Fibroblast of skin of right quadriceps (primary cell): ENCODE results near the gene APBA1.

Source experiments
- DNase-seq: peaks from one replicate; pipeline ENCODE4 v3.0.0-alpha.2; 2013

The APBA1 gene

DNA sequence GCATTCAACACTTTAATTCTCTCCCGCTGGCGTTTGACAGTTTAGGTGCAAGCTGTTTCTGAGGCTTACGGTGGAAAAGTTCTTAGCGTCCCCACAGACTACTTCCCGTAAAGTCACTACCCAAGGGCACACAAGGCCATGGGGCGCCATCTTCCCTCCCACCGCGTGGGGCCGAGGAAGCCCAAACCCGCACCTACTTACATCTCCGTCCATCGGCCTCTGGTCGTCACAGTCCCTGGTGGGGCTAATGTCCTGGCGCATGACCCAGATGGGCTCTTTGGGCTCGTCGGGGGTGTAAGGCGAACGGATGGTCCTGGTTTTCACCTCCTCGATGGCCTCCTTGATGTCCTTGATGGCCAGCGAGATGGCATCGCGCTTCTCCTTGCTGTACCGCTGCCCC is 156.4 kb downstream of the APBA1 start:
- no peak for DNase-seq

DNA sequence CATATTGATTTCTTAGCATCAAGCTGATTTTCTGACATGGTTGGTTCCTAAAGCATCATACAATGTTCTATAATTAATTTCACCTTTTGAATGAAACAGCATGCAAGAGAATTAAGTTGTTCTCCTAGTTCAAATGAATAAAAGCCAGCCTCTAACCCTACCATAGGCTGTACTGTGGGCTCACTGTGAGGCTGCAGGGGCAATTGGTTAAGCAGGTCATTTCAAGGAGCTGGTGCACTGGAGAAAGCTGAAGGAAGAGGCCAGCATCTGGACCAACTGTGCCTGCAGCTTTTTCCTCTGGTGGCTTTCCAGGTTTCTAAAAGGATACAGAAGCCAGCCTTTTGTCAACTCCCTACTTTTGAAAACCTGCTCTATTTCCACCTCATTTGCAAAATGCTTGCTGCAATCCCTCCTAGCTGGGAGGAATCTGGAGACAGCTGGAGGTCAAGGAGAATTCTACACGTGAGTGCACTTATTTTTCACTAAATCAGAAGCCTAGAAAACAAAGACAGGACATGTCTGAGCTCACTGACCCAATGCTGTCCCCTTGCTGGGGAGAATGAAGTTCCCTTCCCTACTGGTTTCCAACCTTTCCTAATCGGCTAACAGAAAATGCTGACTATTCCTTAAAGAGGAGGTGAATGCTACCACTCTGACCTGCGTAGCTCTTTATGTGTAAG is 158.9 kb downstream of the APBA1 start:
- no peak for DNase-seq

DNA sequence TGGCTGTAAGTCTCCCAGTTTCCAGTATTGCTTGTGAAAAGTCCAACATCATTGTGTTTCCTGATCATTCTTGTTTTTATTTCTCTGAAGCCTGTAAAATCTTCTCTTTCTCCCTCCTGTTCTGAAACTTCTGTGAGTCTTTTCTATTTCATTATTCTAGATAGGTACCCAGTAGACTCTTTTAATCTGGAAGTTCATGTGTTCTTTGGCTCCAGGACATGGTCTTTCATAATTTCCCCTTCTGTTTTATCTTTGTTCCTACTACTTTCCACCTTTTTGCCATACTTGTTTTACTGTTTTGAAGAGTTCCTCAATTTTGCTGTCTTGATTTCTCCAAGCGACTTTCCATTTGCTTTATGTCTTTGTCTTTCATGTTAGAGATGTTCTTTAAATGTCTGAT is 168.1 kb downstream of the APBA1 start:
- DNase-seq, result no peak

DNA sequence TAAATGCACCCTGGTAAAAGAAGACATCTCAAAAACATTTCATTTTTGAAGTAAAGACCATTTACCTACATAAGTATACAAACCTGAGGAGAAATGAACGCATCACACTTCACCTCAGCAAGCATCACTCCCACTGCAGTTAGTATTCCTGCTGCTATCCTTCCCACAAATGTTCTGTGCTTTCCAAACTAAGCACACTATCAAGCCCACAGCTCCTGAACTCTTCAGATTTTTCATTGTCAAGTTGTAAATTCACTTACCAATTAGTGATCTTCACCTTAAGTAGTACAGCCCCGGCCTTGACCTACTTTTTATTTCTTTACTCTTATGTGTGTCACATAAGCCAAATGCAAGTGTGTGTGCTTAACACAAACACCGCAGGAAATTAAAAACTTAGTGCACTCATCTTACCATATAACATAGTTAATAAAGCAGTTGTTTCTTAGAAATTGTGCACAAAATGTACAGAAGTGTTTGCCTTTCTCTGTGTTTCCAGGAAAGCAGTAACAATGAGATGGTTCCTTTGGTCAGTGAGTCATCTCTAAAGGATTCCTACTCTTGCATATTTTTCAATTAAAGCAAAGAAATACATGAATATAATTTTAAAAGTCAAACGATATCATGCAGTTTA is 169.4 kb downstream of the APBA1 start:
- peak; percentile 47 for DNase-seq

DNA sequence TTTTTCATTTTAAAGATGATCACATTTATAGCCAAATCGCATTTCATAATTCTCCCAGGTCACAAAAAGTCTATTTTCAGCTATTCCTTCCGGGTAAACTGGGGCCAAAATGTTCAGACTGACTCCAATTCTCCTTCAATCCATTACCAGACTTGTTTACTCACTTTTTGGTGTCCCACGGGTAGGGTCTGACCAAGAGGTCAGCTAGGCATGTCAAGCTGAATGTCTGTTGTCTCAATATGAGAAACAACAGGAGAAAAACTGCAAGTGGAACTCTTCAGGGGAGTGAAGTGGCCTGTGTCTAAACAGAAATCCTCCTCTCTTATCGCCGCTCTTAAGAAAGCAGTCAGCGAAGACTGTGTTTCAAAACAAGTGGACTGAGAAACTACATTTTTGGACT is 171.3 kb downstream of the APBA1 start:
- no peak for DNase-seq

DNA sequence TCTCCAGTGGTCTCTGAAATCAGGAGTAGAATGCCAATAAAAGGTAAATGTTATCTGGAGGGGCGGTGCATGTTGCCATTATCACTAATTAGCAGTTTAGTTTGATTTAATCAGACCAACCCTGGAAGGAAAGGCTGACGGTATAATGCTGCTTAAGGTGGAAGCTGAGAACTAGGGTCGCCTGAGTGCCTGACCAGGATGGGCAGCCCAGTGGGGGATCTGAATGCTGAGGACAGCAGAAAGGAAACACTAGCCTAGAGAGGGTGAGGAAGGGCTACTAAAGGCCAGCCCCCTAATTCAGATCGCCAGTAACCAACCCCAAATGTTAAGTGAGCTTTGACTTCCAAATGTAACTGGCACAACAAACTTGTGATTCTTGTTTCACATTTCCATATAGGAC is 172.2 kb downstream of the APBA1 start:
- DNase-seq, result no peak

DNA sequence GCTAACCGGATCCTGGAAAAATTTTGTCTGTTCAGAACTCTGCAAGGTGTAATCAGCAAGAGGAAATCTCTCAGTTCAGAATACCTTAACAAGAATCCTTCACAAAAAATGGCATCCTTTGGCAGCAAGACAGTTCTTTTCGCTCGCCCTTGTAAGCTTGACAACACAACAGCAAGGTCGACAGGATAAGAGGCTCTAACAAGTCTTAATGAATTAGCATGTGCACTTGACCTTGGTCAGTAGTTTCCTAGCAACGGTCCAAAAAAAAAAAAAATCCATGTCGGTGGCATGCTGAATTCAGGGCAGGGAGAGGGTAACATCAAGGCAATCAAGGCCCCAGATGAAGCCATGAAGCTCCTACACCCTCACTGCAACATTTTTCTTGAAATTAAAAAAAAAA is 172.8 kb downstream of the APBA1 start:
- DNase-seq, result no peak

DNA sequence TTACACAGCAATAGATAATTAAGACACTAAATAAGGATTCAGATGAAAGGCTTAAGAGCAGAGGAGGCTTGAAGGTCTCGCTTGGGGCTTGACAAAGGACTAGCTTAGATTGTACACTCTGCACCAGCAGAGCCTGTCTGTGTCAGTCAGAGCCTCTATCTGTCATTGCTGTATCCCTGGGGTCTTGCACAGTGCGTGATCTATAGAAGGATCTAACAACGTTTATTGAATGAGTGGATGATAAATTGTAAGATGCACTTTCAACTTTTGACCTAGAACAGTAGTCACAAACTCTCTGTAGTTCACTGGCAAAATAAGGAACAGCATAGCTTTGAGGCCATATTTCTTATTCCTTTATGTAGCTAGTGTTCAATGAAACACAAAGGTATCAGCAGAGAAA is 173.7 kb downstream of the APBA1 start:
- no peak for DNase-seq

DNA sequence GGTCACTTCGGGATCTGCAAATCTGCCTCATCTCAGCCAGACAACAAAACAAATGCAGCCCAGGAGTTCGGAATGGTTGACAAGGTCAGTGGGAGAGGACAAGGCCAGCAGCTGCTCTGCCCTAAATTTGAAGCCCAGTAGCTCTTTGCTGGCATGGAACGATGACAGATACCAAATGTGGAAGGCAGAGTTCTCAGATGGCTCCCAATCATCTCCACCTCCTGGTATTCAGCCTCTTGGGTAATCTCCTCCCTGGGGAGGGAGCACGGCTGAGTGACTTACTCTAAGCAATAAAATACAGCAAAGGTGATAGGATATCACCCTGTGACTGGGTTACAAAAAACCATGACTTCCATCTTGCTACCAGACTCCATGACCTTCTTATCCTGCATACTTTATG is 174.4 kb downstream of the APBA1 start:
- no peak for DNase-seq

DNA sequence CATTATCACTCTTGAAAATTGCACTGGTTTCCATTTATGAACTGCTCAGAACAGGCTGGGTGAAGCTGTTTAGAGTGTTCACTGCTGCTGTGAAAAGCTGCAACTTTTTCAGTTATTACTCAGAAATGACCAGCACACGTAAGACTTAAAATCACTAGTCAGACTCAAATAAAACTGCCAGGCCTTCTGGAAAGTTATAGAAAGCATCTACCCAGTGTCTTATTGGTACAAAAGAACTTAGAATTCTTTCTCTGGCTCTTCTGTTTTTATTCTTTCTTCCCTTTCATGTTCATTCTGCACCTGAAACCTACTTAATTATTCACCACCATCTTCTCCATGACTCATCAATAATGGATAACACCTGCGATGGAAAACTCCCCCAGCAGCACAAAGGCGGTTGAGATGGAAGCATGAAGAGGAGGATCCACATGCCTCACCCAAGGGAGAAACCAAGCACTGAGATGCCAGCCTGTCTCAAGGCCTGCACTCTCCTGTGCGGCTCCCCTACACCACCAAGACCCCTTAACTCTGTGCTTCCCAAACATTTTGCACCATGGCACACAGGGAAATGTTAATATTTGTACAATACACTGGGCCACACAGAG is 175.2 kb downstream of the APBA1 start:
- DNase-seq, result no peak

DNA sequence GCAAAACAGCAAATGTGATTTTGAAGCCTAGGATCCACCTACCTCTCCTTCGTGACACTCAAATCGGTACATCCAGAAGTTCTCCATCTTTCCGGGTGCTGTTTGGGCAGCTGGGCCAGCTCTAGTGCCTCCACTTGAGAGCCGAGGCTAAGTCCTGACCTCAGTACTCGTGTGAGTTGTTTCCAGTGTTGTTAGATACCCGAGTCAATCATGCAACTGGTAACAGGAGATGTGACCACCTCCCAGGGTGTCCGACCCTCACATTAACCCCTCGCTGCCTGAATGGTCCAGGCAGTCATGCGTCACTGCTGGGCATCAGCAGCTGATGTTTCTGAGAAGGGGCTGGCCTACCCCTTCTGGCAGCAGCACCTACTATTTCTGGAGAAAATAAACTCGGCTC is 176.9 kb downstream of the APBA1 start:
- no peak for DNase-seq

DNA sequence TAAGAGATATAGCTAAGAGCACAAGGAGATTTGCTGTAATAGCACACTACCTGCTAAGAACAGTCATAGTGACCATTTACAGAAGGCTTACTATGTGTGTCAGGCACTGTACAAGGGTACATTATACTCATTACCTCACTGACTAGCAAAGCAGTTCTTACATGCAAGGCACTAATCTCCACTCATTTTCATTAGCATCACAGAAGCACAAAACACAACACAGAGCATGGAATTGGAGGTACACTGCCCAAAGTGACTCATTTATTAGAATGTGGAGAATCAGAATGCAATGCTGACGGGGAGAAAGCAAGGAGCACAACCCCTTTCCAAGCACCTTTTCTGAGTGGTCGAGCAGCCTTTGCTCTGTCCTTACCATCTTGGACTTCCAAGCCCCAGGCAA is 177.4 kb downstream of the APBA1 start:
- no peak for DNase-seq

DNA sequence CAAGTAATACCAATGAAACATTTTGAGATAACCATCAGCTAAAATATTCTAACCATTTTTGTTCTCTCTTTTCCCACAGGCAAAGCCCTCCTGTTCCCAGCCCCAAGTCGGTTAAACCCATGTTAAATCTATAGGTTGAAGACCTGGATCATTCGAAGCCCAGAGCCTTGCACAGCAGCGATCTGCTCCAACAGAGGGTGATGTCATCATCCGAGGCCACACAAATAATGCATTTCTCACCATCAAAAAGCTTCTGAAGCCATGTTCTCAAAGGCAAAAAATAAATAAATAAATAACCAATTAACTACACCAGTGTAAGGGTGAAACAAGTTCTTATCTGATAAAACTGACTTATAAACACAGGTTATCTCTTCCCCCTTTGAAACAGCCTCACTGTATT is 178.0 kb downstream of the APBA1 start:
- DNase-seq, result no peak

DNA sequence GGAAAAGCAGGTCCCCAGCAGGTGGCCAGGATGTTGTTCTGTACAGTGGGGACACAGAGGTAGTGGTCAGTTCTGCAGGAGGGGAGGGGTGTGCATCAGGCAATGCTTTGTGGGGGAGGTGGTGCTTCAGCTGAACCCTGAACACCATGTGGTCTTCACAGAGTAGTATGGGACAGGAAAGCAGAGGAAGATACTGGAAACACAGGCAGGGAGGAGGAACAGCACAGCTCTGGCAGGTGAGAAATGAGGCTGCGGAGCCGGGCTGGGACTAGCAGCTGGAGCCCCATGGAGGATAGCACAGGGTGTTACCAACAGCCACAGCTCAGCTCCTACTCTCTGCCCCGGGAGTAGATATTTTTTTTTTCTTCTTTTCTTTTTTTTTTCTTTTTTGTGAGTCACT is 185.7 kb downstream of the APBA1 start:
- DNase-seq, result no peak

DNA sequence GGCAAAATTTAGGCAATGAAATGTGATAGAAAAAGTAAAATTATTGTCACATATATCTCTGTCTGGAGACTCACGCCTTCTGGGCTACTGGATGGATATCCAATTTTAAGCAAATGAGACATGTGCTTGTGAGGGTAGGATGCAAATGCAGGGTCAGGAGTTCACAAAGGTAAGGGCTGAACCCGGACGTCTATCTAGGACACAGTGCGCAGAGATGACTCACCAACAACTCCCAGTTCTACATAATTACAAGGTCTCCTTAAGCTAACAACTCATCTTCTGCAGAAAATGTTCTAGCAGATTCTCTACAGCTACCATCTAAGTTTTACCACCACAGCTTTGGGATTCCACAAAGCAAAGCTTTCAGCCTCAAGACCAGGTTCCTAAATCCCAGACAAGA is 186.7 kb downstream of the APBA1 start:
- DNase-seq, result no peak

DNA sequence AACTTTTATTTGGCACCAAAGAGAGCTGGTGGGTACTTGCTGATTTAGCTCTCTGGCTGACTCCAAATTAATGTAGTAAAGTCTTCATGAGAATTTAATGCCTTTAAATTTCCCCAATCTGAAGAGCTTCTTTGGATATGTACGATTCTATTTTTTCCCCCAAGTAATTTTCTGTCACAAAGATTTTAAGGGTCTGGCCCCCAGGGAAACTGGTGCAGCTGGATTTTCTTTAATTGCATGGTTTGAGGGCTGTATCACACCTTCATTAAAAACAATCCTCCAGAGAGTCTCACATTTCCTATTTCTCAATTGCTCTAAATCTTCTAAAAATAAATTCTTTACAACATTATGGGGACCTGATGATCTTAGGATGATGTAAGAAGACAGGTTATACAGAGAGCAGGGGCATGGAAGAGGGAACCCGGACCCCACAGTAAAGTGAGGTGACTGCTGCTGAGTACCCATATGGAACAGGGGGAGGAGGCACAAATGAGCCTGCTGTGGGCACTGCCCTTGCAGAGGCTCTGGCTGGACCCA is 188.2 kb downstream of the APBA1 start:
- DNase-seq, result no peak

DNA sequence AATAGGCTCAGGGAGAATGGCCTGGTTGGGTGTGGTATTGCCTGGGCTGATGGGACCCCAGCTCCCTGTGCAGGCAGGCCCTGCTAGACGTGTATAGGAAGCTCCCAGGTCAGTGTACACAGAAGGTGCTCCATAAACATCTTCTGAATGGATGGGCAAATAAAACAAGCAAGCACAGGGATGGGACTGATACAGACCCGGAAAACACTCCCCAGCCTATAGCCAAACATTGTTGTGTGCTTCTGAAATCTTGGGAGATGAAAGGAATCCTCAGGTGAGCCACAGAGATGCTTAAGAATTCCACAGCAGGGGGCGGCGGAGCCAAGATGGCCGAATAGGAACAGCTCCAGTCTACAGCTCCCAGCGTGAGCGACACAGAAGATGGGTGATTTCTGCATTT is 195.4 kb downstream of the APBA1 start:
- DNase-seq, result no peak

DNA sequence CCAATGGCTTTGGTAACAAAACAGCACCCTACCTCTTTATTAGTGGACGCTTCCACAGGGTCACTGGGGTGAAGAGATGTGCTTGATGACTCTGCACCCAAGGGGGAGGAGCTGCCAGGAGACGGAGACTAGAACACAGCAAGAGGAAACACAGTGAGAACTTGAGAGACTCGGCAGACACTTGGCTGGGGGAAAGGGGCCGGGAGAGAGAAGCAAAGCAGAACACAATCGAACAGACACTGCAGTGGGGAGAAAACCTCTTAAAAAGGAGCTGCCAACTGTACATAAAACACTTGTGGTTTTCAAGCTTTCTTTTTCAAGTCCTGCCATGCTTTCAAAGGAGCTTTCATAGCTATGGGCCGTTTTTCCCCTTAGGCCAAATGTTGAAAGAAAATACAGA is 196.2 kb downstream of the APBA1 start:
- no peak for DNase-seq

DNA sequence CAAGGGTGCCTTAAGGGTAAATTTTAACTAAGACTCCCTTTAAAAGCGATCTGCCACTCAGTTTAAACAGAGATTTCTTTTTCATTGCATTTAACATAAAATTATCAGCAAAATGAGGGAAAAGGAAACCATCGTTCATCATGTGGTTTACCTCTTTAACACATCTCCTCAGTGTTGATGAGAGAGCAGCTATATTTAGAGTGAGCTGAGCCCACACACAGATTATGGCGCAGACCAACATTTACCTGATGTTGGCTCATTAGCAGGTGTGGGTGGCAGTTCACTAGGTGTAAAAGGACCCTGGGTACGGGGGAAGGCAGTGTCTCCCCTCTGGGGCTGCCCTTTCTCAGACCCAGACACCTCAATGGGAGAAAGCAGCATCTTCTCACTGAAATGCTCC is 197.3 kb downstream of the APBA1 start:
- DNase-seq, result no peak

DNA sequence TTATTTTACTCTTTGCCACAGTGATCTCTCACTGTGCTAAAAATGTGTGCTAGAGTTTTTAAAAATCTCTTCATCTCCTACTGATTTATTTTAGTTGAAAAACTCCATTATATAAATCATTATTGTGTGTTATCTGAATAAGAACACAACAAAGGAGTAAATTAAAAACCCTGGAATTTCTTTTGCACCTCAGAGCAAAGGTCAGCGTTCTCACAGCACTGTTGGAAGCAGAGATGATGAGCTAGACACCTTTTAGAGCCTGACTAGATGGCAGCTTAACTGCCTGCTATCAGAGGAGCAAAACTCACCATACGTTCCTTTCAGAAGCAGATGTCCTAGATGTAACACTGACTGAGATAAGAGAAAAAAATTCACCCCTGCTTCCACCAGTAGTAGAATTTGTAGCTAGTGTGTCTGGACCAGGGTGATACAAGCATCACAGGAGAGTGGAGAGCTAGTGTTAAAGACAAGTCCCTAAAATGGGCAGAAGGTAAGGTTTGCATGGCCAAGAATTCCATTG is 200.0 kb downstream of the APBA1 start:
- DNase-seq, result no peak

DNA sequence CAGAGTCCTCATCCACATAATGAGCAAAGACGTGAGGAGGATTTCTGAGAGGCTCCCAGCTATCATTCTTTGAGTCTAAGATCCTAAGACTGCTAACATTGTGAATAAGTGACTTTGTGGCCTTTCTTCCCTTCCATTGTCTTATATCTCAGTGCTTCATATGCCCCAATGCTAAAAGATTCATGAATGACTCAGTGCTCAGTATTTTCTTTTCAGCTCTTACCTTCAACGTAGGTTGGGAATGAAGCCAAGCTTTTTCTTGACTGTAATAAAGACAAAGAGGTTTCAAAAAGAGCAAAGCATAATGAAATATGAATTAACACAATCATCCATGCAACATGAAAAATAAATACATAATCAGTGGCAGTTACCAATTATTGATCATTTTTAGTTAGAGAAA is 200.7 kb downstream of the APBA1 start:
- DNase-seq, result peak; percentile 21

DNA sequence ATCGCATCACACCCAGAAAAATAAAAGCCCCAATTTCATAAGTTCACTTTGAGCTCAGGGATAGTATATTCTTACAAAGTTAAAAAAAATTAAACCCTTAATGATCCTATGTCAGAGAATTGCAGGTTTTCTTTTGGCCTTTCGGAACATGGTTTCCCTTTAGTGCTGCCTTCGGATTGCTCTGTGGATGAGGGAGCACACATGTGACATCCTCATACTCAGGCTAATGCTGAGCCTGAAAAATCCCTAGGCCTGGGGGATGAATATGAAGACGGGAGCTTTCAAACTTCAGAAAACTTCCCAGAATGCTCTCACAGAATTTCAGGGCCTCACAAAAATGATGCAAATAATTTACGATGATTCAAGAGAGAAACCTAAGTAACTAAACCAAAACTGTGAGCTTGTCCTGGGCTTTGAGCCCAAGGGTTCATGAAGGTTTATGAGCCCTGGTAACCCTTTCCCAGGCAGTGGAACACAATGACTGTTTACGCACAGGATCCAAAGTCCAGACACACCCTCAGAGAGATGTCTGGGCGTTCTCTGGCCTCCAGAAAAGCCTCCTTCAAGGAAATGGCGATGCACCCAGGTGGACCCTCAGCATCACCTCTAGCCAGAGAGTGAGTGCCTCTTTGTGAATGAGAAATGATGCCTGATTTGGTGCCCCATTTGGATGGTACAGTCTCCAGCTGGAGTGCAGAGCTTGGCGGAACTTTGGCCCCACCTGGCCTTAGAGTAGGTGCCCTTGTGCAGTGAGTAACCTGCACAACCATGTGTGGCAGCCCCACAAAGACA is 201.8 kb downstream of the APBA1 start:
- DNase-seq, result no peak

DNA sequence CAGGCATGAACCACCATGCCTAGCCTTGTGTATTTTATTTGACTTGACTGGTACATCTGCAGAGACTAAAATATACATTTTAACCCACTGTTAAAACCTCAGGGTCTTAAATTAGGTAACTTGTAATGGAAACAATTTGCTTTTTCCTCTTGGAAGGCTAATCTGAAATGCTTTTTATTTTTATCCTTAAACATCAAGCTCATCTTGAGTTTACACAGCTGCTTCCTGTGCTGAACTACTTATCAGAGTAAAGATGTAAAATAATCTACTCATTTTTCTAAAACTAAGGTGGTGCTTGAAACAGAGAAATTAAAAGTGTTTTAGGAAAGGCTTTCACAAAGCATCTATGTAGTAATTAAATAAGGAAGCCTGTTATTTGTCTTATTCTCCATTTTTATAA is 203.0 kb downstream of the APBA1 start:
- DNase-seq, result no peak
